GM12865 (cell line): ENCODE measurements around the gene FOXK1.
A peak's percentile ranks its signal among the peaks of the same experiment; 100 is the strongest.
"Not testable (repeated sequence)": the region's sequence is repeated elsewhere in the genome, so short reads cannot be mapped to it uniquely, and the experiment has no call there.

Source experiments
- DNase-seq: peaks from one replicate; pipeline ENCODE4 v3.0.0; 2010; ENCODE audit warnings: low read depth
- H3K4me3 ChIP-seq: 2 replicates; pipeline ENCODE4 v1.5.1; 2011; ENCODE audit warnings: mild to moderate bottlenecking, low read depth, low read length, control low read depth
- CTCF ChIP-seq: IDR thresholded peaks from 2 replicates; pipeline ENCODE4 v1.5.1; 2011; ENCODE audit warnings: low read length, control low read depth, low read depth, inconsistent platforms; ENCODE audit not compliant: insufficient read depth; ENCODE audit errors: missing control alignments

Gene FOXK1

GRCh38 chr7:4642468-4643203 is 39.5 kb upstream of the FOXK1 start:
- peak; percentile 12 for DNase-seq
- TF ChIP-seq CTCF, result no peak
- H3K4me3 ChIP-seq, result peak overlapping the region; percentile 74

- not testable (repeated sequence) for H3K4me3 ChIP-seq, DNase-seq
Observed at GRCh38 chr7:4643204-4643471, 39.0 kb upstream of the FOXK1 start.

GRCh38 chr7:4645246-4645645 is 36.8 kb upstream of the FOXK1 start:
- TF ChIP-seq CTCF, result no peak
- H3K4me3 ChIP-seq, result no peak overlapping the region
- no peak for DNase-seq

GRCh38 chr7:4648111-4648510 is 34.0 kb upstream of the FOXK1 start:
- no peak for TF ChIP-seq CTCF
- no peak overlapping the region for H3K4me3 ChIP-seq
- no peak for DNase-seq

- TF ChIP-seq CTCF, result no peak
- H3K4me3 ChIP-seq, result no peak overlapping the region
- DNase-seq, result no peak
Observed at GRCh38 chr7:4650433-4651047, 31.6 kb upstream of the FOXK1 start.

- no peak for TF ChIP-seq CTCF
- no peak for DNase-seq
- no peak overlapping the region for H3K4me3 ChIP-seq
Observed at GRCh38 chr7:4653771-4654170, 28.3 kb upstream of the FOXK1 start.

- TF ChIP-seq CTCF, result no peak
- no peak overlapping the region for H3K4me3 ChIP-seq
- no peak for DNase-seq
Observed at GRCh38 chr7:4655311-4655710, 26.8 kb upstream of the FOXK1 start.
